Measurements from ENCODE around the gene PCDHB1. TPM values are rescaled to one million over a fixed set of nuclear protein-coding genes. Genes with fewer than 3 reads are reported as not detected.
"Not testable (repeated sequence)": the region's sequence is repeated elsewhere in the genome, so short reads cannot be mapped to it uniquely, and the experiment has no call there.

Gene PCDHB1
- total RNA-seq, 2 experiments from 2014 or later: not detected

- Mint-ChIP-seq H3K4me1 (ENCODE audit: low read depth) (no peaks in the 10 kb centered on the region), H3K9me3 (peaks cover 15% of the 10 kb centered on the region), H3K27me3 (peaks cover 59% of the 10 kb centered on the region), H3K36me3 (ENCODE audit: low read depth) (peaks cover 6% of the 10 kb centered on the region), H3K4me3 (no peak overlapping the region), H3K27ac (no peak overlapping the region)
- TF ChIP-seq CTCF (IDR thresholded peaks at IDR 0.05): no peak
- ATAC-seq (ENCODE audit: poor library complexity) (no peak), DNase-seq (no peak)
- intact Hi-C loops (cut with DNase I, micrococcal nuclease): no loop called here
- Histone ChIP-seq H3K27me3 (ENCODE audit: control insufficient read depth in 1 of 2, insufficient read depth in 2 of 2, low read length in 2 of 2) (peaks cover 18 to 31% of the 10 kb centered on the region in 2 experiments), H3K4me1 (ENCODE audit: insufficient read depth, low read length) (no peaks in the 10 kb centered on the region), H3K36me3 (ENCODE audit: insufficient read depth, low read length) (no peaks in the 10 kb centered on the region), H3K4me3 (ENCODE audit: low read length) (no peak overlapping the region), H3K27ac (ENCODE audit: low read depth in 1 of 2, low read length in 2 of 2) (no peak overlapping the region), H3K9me3 (ENCODE audit: control insufficient read depth in 1 of 2, insufficient read depth in 1 of 2, low read length in 2 of 2) (peaks cover 3 to 29% of the 10 kb centered on the region in 2 experiments)
- ChIA-PET POLR2A (no interaction called here), CTCF (no interaction called here)
Observed at GRCh38 chr5:141095263-141095641, 44.1 kb downstream of the PCDHB1 start.

GRCh38 chr5:141096181-141096580 lies 45.0 kb downstream of the PCDHB1 start:
- peaks cover 11% of the 10 kb centered on the region for H3K9me3 Mint-ChIP-seq
- H3K4me3 Mint-ChIP-seq; H3K4me3 ChIP-seq (ENCODE audit: low read length); H3K27ac Mint-ChIP-seq; DNase-seq; ATAC-seq (ENCODE audit: poor library complexity); POLR2A ChIA-PET; H3K27ac ChIP-seq (ENCODE audit: low read depth in 1 of 2, low read length in 2 of 2); H3K4me1 Mint-ChIP-seq (ENCODE audit: low read depth); intact Hi-C loops (cut with DNase I, micrococcal nuclease); H3K36me3 ChIP-seq (ENCODE audit: insufficient read depth, low read length); H3K4me1 ChIP-seq (ENCODE audit: insufficient read depth, low read length); H3K36me3 Mint-ChIP-seq (ENCODE audit: low read depth); CTCF ChIA-PET: not testable (repeated sequence)
- Histone ChIP-seq H3K9me3 (ENCODE audit: control insufficient read depth in 1 of 2, insufficient read depth in 1 of 2, low read length in 2 of 2) (peaks cover 3 to 37% of the 10 kb centered on the region in 2 experiments), H3K27me3 (ENCODE audit: control insufficient read depth in 1 of 2, insufficient read depth in 2 of 2, low read length in 2 of 2) (peaks cover 27 to 40% of the 10 kb centered on the region in 2 experiments)
- H3K27me3 Mint-ChIP-seq: peaks cover 61% of the 10 kb centered on the region

GRCh38 chr5:141096586-141096985 lies 45.4 kb downstream of the PCDHB1 start:
- H3K36me3 ChIP-seq (ENCODE audit: insufficient read depth, low read length); H3K4me1 Mint-ChIP-seq (ENCODE audit: low read depth); H3K27ac Mint-ChIP-seq; CTCF ChIA-PET; intact Hi-C loops (cut with DNase I, micrococcal nuclease); DNase-seq; H3K4me3 Mint-ChIP-seq; ATAC-seq (ENCODE audit: poor library complexity); POLR2A ChIA-PET; H3K36me3 Mint-ChIP-seq (ENCODE audit: low read depth); H3K27ac ChIP-seq (ENCODE audit: low read depth in 1 of 2, low read length in 2 of 2); H3K4me3 ChIP-seq (ENCODE audit: low read length); H3K4me1 ChIP-seq (ENCODE audit: insufficient read depth, low read length): not testable (repeated sequence)
- Mint-ChIP-seq H3K27me3 (peaks cover 66% of the 10 kb centered on the region), H3K9me3 (peaks cover 11% of the 10 kb centered on the region)
- Histone ChIP-seq H3K27me3 (ENCODE audit: control insufficient read depth in 1 of 2, insufficient read depth in 2 of 2, low read length in 2 of 2) (peaks cover 28 to 42% of the 10 kb centered on the region in 2 experiments), H3K9me3 (ENCODE audit: control insufficient read depth in 1 of 2, insufficient read depth in 1 of 2, low read length in 2 of 2) (peaks cover 3 to 39% of the 10 kb centered on the region in 2 experiments)

GRCh38 chr5:141100243-141100805 lies 49.1 kb downstream of the PCDHB1 start, which contains the start of gene PCDHB3:
Gene PCDHB3, plus strand, starts transcription at chr5:141100473. Its CDS starts 177 bp downstream, at chr5:141100650.
- no peak within 1 kb of the TSS for H3K4me3 Mint-ChIP-seq
- peak in 5 of 14 experiments; percentile 4 to 43 (median 23) for DNase-seq
- peaks cover 56% of the 10 kb centered on the region for H3K27me3 Mint-ChIP-seq
- intact Hi-C loops (cut with DNase I, micrococcal nuclease): no loop called here
- no peak for TF ChIP-seq CTCF (IDR thresholded peaks at IDR 0.05)
- H3K36me3 ChIP-seq (ENCODE audit: insufficient read depth, low read length): no peaks in the 10 kb centered on the region
- H3K4me1 ChIP-seq (ENCODE audit: insufficient read depth, low read length): no peaks in the 10 kb centered on the region
- peaks cover 2% of the 10 kb centered on the region for H3K36me3 Mint-ChIP-seq (ENCODE audit: low read depth)
- peaks cover 0 to 47% of the 10 kb centered on the region in 2 experiments for H3K9me3 ChIP-seq (ENCODE audit: control insufficient read depth in 1 of 2, insufficient read depth in 1 of 2, low read length in 2 of 2)
- H3K4me1 Mint-ChIP-seq (ENCODE audit: low read depth): no peaks in the 10 kb centered on the region
- no peak within 1 kb of the TSS for H3K27ac ChIP-seq (ENCODE audit: low read depth in 1 of 2, low read length in 2 of 2)
- H3K27ac Mint-ChIP-seq: no peak within 1 kb of the TSS
- peaks cover 10% of the 10 kb centered on the region for H3K9me3 Mint-ChIP-seq
- ATAC-seq (ENCODE audit: poor library complexity): no peak
- ChIA-PET POLR2A (no interaction called here), CTCF (no interaction called here)
- peaks cover 23 to 29% of the 10 kb centered on the region in 2 experiments for H3K27me3 ChIP-seq (ENCODE audit: control insufficient read depth in 1 of 2, insufficient read depth in 2 of 2, low read length in 2 of 2)
- no peak within 1 kb of the TSS for H3K4me3 ChIP-seq (ENCODE audit: low read length)
